Measurements from ENCODE around the gene TTBK2.

Gene TTBK2

DNA sequence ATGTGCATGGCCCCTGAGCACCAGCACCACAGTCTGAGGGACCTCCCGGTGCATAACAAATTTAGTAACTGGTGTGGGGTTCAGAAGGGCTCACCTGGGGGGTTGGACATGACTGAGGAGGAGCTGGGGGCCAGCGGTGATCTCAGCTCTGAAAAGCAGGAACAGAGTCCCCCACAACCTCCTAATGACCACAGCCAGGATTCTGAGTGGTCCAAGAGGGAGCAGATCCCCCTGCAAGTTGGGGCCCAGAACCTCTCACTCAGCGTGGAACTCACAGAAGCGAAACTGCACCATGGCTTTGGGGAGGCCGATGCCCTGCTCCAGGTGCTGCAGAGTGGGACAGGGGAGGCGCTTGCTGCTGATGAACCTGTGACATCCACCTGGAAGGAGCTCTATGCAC, 226.6 kb downstream of the TTBK2 start:
- H3K27ac ChIP-seq (ENCODE audit: poor library complexity, severe bottlenecking) = no peak overlapping the region
- no peaks in the 10 kb centered on the region; the same call in 1 of the 2 replicates for H3K36me3 ChIP-seq (ENCODE audit: low read depth)
- H3K4me3 ChIP-seq (ENCODE audit: severe bottlenecking) = no peak overlapping the region
- no peak for DNase-seq (ENCODE audit: low spot score)
- no peaks in the 10 kb centered on the region for H3K27me3 ChIP-seq (ENCODE audit: insufficient read depth, poor library complexity, severe bottlenecking)
- TF ChIP-seq, protein P1, sequence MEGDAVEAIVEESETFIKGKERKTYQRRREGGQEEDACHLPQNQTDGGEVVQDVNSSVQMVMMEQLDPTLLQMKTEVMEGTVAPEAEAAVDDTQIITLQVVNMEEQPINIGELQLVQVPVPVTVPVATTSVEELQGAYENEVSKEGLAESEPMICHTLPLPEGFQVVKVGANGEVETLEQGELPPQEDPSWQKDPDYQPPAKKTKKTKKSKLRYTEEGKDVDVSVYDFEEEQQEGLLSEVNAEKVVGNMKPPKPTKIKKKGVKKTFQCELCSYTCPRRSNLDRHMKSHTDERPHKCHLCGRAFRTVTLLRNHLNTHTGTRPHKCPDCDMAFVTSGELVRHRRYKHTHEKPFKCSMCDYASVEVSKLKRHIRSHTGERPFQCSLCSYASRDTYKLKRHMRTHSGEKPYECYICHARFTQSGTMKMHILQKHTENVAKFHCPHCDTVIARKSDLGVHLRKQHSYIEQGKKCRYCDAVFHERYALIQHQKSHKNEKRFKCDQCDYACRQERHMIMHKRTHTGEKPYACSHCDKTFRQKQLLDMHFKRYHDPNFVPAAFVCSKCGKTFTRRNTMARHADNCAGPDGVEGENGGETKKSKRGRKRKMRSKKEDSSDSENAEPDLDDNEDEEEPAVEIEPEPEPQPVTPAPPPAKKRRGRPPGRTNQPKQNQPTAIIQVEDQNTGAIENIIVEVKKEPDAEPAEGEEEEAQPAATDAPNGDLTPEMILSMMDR (IDR thresholded peaks at IDR 0.05; ENCODE audit: poor library complexity, severe bottlenecking) = no peak
- ATAC-seq (ENCODE audit: low read depth) = no peak
- H3K4me1 ChIP-seq (ENCODE audit: insufficient read depth, poor library complexity, severe bottlenecking) = no peaks in the 10 kb centered on the region
- H3K9me3 ChIP-seq (ENCODE audit: severe bottlenecking) = no peaks in the 10 kb centered on the region

DNA sequence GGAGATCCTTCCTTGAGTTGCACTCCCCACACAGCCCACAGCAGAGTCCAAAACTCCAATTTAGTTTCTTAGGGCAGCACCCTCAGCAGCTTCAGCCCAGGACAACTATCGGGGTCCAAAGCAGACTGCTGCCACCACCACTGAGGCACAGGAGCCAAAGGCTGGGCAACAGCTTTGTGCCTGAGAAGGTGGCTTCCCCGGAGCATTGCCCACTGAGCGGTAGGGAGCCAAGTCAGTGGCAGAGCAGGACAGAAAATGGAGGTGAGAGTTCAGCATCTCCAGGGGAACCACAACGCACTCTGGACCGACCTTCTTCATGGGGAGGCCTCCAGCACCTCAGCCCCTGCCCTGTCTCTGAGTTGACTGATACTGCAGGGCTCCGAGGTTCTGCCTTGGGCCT, 227.1 kb downstream of the TTBK2 start:
- Histone ChIP-seq H3K4me1 (ENCODE audit: insufficient read depth, poor library complexity, severe bottlenecking) (no peaks in the 10 kb centered on the region), H3K4me3 (ENCODE audit: severe bottlenecking) (no peak overlapping the region), H3K27ac (ENCODE audit: poor library complexity, severe bottlenecking) (no peak overlapping the region), H3K9me3 (ENCODE audit: severe bottlenecking) (no peaks in the 10 kb centered on the region), H3K36me3 (ENCODE audit: low read depth) (no peaks in the 10 kb centered on the region; the same call in 1 of the 2 replicates), H3K27me3 (ENCODE audit: insufficient read depth, poor library complexity, severe bottlenecking) (no peaks in the 10 kb centered on the region)
- no peak for DNase-seq (ENCODE audit: low spot score)
- ATAC-seq (ENCODE audit: low read depth) = no peak
- TF ChIP-seq, protein P1 (IDR thresholded peaks at IDR 0.05; ENCODE audit: poor library complexity, severe bottlenecking) = no peak

DNA sequence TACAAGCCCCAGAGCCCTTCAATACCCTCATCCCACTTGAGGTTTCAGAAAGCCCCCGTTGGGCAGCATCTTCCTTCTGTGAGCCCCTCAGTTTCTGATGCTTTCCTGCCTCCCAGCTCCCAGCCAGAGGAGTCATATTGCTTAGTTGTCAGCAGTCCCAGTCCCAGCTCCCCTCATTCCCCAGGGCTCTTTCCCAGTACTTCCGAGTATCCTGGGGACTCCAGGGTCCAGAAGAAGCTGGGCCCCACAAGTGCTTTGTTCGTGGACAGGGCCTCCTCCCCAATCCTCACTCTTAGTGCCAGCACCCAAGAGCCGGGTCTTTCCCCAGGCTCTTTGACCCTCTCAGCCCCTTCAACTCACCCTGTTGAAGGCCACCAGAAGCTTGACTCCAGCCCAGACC, 227.6 kb downstream of the TTBK2 start:
- Histone ChIP-seq H3K27me3 (ENCODE audit: insufficient read depth, poor library complexity, severe bottlenecking) (no peaks in the 10 kb centered on the region), H3K4me1 (ENCODE audit: insufficient read depth, poor library complexity, severe bottlenecking) (peaks cover 2% of the 10 kb centered on the region), H3K27ac (ENCODE audit: poor library complexity, severe bottlenecking) (no peak overlapping the region), H3K4me3 (ENCODE audit: severe bottlenecking) (no peak overlapping the region), H3K9me3 (ENCODE audit: severe bottlenecking) (no peaks in the 10 kb centered on the region), H3K36me3 (ENCODE audit: low read depth) (no peaks in the 10 kb centered on the region; the same call in 1 of the 2 replicates)
- ATAC-seq (ENCODE audit: low read depth) = no peak
- TF ChIP-seq, protein P1 (IDR thresholded peaks at IDR 0.05; ENCODE audit: poor library complexity, severe bottlenecking) = no peak
- DNase-seq (ENCODE audit: low spot score) = no peak

DNA sequence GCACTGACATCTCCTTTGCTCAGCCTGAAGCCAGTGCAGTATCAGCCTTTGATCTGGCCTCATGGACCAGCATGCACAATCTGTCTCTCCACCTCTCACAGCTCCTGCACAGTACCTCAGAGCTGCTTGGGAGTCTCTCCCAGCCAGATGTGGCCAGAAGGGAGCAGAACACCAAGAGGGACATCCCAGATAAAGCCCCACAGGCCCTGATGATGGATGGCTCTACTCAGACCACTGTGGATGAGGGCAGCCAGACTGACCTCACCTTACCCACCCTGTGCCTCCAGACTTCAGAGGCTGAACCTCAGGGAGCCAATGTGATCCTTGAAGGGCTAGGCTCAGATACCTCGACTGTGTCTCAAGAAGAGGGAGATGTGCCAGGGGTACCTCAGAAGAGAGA, 228.0 kb downstream of the TTBK2 start:
- ATAC-seq (ENCODE audit: low read depth) = no peak
- H3K27me3 ChIP-seq (ENCODE audit: insufficient read depth, poor library complexity, severe bottlenecking) = no peaks in the 10 kb centered on the region
- H3K27ac ChIP-seq (ENCODE audit: poor library complexity, severe bottlenecking) = no peak overlapping the region
- no peaks in the 10 kb centered on the region for H3K9me3 ChIP-seq (ENCODE audit: severe bottlenecking)
- H3K4me1 ChIP-seq (ENCODE audit: insufficient read depth, poor library complexity, severe bottlenecking) = peaks cover 4% of the 10 kb centered on the region
- TF ChIP-seq, protein P1 (IDR thresholded peaks at IDR 0.05; ENCODE audit: poor library complexity, severe bottlenecking) = no peak
- H3K36me3 ChIP-seq (ENCODE audit: low read depth) = no peaks in the 10 kb centered on the region; the same call in 1 of the 2 replicates
- no peak overlapping the region for H3K4me3 ChIP-seq (ENCODE audit: severe bottlenecking)
- no peak for DNase-seq (ENCODE audit: low spot score)

DNA sequence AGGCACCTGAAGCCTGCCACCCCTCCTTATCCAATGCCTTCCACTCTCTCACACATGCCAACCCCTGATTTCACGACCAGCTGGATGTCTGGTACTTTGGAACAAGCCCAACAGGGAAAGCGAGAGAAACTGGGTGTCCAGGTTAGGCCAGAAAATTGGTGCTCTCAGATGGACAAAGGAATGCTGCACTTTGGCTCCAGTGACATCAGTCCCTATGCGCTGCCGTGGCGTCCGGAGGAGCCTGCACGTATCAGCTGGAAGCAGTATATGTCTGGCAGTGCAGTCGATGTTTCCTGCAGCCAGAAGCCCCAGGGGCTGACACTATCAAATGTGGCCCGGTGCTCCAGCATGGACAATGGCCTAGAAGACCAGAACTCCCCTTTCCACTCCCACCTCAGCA, 228.8 kb downstream of the TTBK2 start:
- H3K4me1 ChIP-seq (ENCODE audit: insufficient read depth, poor library complexity, severe bottlenecking) = peaks cover 4% of the 10 kb centered on the region
- TF ChIP-seq, protein P1 (IDR thresholded peaks at IDR 0.05; ENCODE audit: poor library complexity, severe bottlenecking) = no peak
- ATAC-seq (ENCODE audit: low read depth) (no peak), DNase-seq (ENCODE audit: low spot score) (no peak)
- no peak overlapping the region for H3K27ac ChIP-seq (ENCODE audit: poor library complexity, severe bottlenecking)
- H3K36me3 ChIP-seq (ENCODE audit: low read depth) = no peaks in the 10 kb centered on the region
- H3K9me3 ChIP-seq (ENCODE audit: severe bottlenecking) = no peaks in the 10 kb centered on the region
- no peaks in the 10 kb centered on the region for H3K27me3 ChIP-seq (ENCODE audit: insufficient read depth, poor library complexity, severe bottlenecking)
- H3K4me3 ChIP-seq (ENCODE audit: severe bottlenecking) = no peak overlapping the region
